IPS DF 6.9 (cell line): ENCODE results near the gene GFI1.

ENCODE experiments used
- DNase-seq: peaks from one replicate; pipeline ENCODE4 v3.0.0-alpha.2; 2013; ENCODE audit warnings: low read depth, low spot score
- H3K27ac ChIP-seq: one replicate; pipeline ENCODE4 v1.5.1; 2013; ENCODE audit warnings: low read length, control low read depth
- H3K27me3 ChIP-seq: 2 replicates; pipeline ENCODE4 v1.6.1; 2013; ENCODE audit warnings: mild to moderate bottlenecking, low read length; ENCODE audit not compliant: control insufficient read depth, insufficient read depth
- H3K36me3 ChIP-seq: 2 replicates; pipeline ENCODE4 v1.6.1; 2013; ENCODE audit warnings: low read length; ENCODE audit not compliant: control insufficient read depth, insufficient read depth
- H3K4me1 ChIP-seq: 2 replicates; pipeline ENCODE4 v1.6.1; 2013; ENCODE audit warnings: low read length; ENCODE audit not compliant: control insufficient read depth, insufficient read depth
- H3K4me3 ChIP-seq: 2 replicates; pipeline ENCODE4 v1.5.1; 2013; ENCODE audit warnings: mild to moderate bottlenecking, low read length
- H3K9me3 ChIP-seq: 2 replicates; pipeline ENCODE4 v1.6.1; 2013; ENCODE audit warnings: low read length, inconsistent platforms; ENCODE audit not compliant: control insufficient read depth, insufficient read depth
- WGBS: extraction: QIAGEN DNeasy Blood & Tissue Kit; methylation state at CpG from one replicate; pipeline ENCODE4 v1.1.7; 2013; ENCODE audit warnings: mixed read lengths, missing lambda C conversion rate; ENCODE audit not compliant: insufficient read length, insufficient coverage; 5-methylcytosine and 5-hydroxymethylcytosine counted together

GFI1 gene

GRCh38 chr1:92488416-92488815 lies 1.7 kb upstream of the GFI1 start:
- Histone ChIP-seq H3K27me3 (peaks cover 50% of the 10 kb centered on the region), H3K4me1 (peaks cover 7% of the 10 kb centered on the region), H3K9me3 (no peaks in the 10 kb centered on the region), H3K4me3 (no peak overlapping the region), H3K27ac (no peak overlapping the region), H3K36me3 (no peaks in the 10 kb centered on the region)
- no peak for DNase-seq
- WGBS = no CpG with 5 or more reads among the region's 3 CpGs

- no peaks in the 10 kb centered on the region for H3K9me3 ChIP-seq
- H3K27me3 ChIP-seq = peaks cover 63% of the 10 kb centered on the region
- DNase-seq = no peak
- H3K4me3 ChIP-seq = peak overlapping the region; percentile 46; the same call in 1 of the 2 replicates
- H3K36me3 ChIP-seq = no peaks in the 10 kb centered on the region
- no peak overlapping the region for H3K27ac ChIP-seq
- WGBS = no CpG with 5 or more reads among the region's 7 CpGs
- H3K4me1 ChIP-seq = peaks cover 12% of the 10 kb centered on the region
Measured at GRCh38 chr1:92487078-92487605, 417 bp upstream of the GFI1 start.

GRCh38 chr1:92485381-92486250 lies 1.1 kb downstream of the GFI1 start:
- Histone ChIP-seq H3K4me3 (peak overlapping the region; percentile 28; the same call in 1 of the 2 replicates), H3K27ac (no peak overlapping the region), H3K27me3 (peaks cover 78% of the 10 kb centered on the region), H3K36me3 (no peaks in the 10 kb centered on the region), H3K9me3 (no peaks in the 10 kb centered on the region), H3K4me1 (peaks cover 14% of the 10 kb centered on the region)
- WGBS = no CpG with 5 or more reads among the region's 82 CpGs
- no peak for DNase-seq

- Histone ChIP-seq H3K27ac (no peak overlapping the region), H3K36me3 (no peaks in the 10 kb centered on the region), H3K27me3 (peaks cover 87% of the 10 kb centered on the region), H3K4me1 (peaks cover 15% of the 10 kb centered on the region), H3K9me3 (no peaks in the 10 kb centered on the region), H3K4me3 (peak overlapping the region; percentile 36; the same call in 1 of the 2 replicates)
- no CpG with 5 or more reads among the region's 65 CpGs for WGBS
- DNase-seq = no peak
Measured at GRCh38 chr1:92484472-92485380, 2.0 kb downstream of the GFI1 start.

- peaks cover 15% of the 10 kb centered on the region for H3K4me1 ChIP-seq
- no peak for DNase-seq
- H3K9me3 ChIP-seq = no peaks in the 10 kb centered on the region
- H3K4me3 ChIP-seq = peak overlapping the region; percentile 36; the same call in 1 of the 2 replicates
- H3K36me3 ChIP-seq = no peaks in the 10 kb centered on the region
- no peak overlapping the region for H3K27ac ChIP-seq
- WGBS = no CpG with 5 or more reads among the region's 56 CpGs
- H3K27me3 ChIP-seq = peaks cover 92% of the 10 kb centered on the region
Measured at GRCh38 chr1:92483610-92484471, 2.9 kb downstream of the GFI1 start.

GRCh38 chr1:92482665-92483609 lies 3.8 kb downstream of the GFI1 start:
- peak overlapping the region; percentile 36; the same call in 1 of the 2 replicates for H3K4me3 ChIP-seq
- peaks cover 95% of the 10 kb centered on the region for H3K27me3 ChIP-seq
- no CpG with 5 or more reads among the region's 62 CpGs for WGBS
- DNase-seq = no peak
- H3K36me3 ChIP-seq = no peaks in the 10 kb centered on the region
- no peaks in the 10 kb centered on the region for H3K9me3 ChIP-seq
- peaks cover 15% of the 10 kb centered on the region for H3K4me1 ChIP-seq
- H3K27ac ChIP-seq = no peak overlapping the region

GRCh38 chr1:92481971-92482664 lies 4.6 kb downstream of the GFI1 start:
- no peak overlapping the region for H3K27ac ChIP-seq

GRCh38 chr1:92481599-92481925 lies 5.2 kb downstream of the GFI1 start:
- Histone ChIP-seq H3K9me3 (no peaks in the 10 kb centered on the region), H3K27me3 (peaks cover 83% of the 10 kb centered on the region), H3K4me1 (peaks cover 15% of the 10 kb centered on the region), H3K27ac (no peak overlapping the region), H3K36me3 (no peaks in the 10 kb centered on the region), H3K4me3 (no peak overlapping the region)
- WGBS = no CpG with 5 or more reads among the region's 12 CpGs
- no peak for DNase-seq

More at GRCh38 chr1:92481971-92482664, 4.6 kb downstream of the GFI1 start:
- H3K4me3 ChIP-seq = peak overlapping the region; percentile 16; the same call in 1 of the 2 replicates
- no peaks in the 10 kb centered on the region for H3K9me3 ChIP-seq
- H3K4me1 ChIP-seq = peaks cover 15% of the 10 kb centered on the region
- WGBS = no CpG with 5 or more reads among the region's 39 CpGs
- H3K36me3 ChIP-seq = no peaks in the 10 kb centered on the region
- H3K27me3 ChIP-seq = peaks cover 89% of the 10 kb centered on the region
- DNase-seq = no peak
